ENCODE measurements around the gene NPDC1. TPM values are rescaled to one million over a fixed set of nuclear protein-coding genes. Genes with fewer than 3 reads are reported as not detected.
A peak's percentile ranks its signal among the peaks of the same experiment; 100 is the strongest.

Gene NPDC1
- total RNA-seq, 1 donor from 2014 or later, result 15.4 TPM

GRCh38 chr9:136994180-136994887 is 51.6 kb downstream of the NPDC1 start:
- DNase-seq, result no peak

GRCh38 chr9:136992819-136993369 is 53.1 kb downstream of the NPDC1 start:
- no peak for DNase-seq

GRCh38 chr9:136991993-136992818 is 53.8 kb downstream of the NPDC1 start, which contains the start of gene PAXX:
Gene PAXX, plus strand, starts transcription at chr9:136992422. Its CDS starts 22 bp downstream, at chr9:136992444.
- peak; percentile 74 for DNase-seq

- DNase-seq, result no peak
Measured at GRCh38 chr9:136990242-136990911, 55.6 kb downstream of the NPDC1 start.

Small RNA genes lying within 50 kb of the gene (small RNA-seq; reads per million reads assigned to genes)
- 0.12 reads per million for gene RF00153 (ENCODE audit: low replicate concordance)

Other genes with a start within 250 kb of the NPDC1 start
- gene CCDC183, start 249.8 kb downstream of the NPDC1 start, total RNA-seq, result 0.59 TPM
- 28.0 TPM for gene RABL6, start 238.2 kb downstream of the NPDC1 start, total RNA-seq
- 0.79 TPM for gene AJM1, start 203.7 kb downstream of the NPDC1 start, total RNA-seq
- 70.4 TPM for gene PHPT1, start 196.8 kb downstream of the NPDC1 start, total RNA-seq
- gene MAMDC4, start 193.8 kb downstream of the NPDC1 start, total RNA-seq, result 2.5 TPM
- gene EDF1, start 179.9 kb downstream of the NPDC1 start, total RNA-seq, result 165 TPM
- 7.8 TPM for gene TRAF2, start 159.7 kb downstream of the NPDC1 start, total RNA-seq
- 38.8 TPM for gene FBXW5, start 101.4 kb downstream of the NPDC1 start, total RNA-seq
- gene C8G, start 100.9 kb downstream of the NPDC1 start, total RNA-seq, result not detected
- not detected for gene LCN12, start 93.9 kb downstream of the NPDC1 start, total RNA-seq
- gene PTGDS, start 68.7 kb downstream of the NPDC1 start, total RNA-seq, result 15.3 TPM
- gene LCNL1, start 63.2 kb downstream of the NPDC1 start, total RNA-seq, result 0.20 TPM
- gene PAXX, start 53.8 kb downstream of the NPDC1 start, total RNA-seq, result 13.0 TPM
- 12.7 TPM for gene CLIC3, start 49.6 kb downstream of the NPDC1 start, total RNA-seq
- 13.6 TPM for gene ABCA2, start 17.9 kb downstream of the NPDC1 start, total RNA-seq
- gene FUT7, start 14.1 kb downstream of the NPDC1 start, total RNA-seq, result 0.39 TPM
- 8.0 TPM for gene ENTPD2, start 7.9 kb upstream of the NPDC1 start, total RNA-seq
- gene SAPCD2, start 24.4 kb upstream of the NPDC1 start, total RNA-seq, result 5.8 TPM
- 5.4 TPM for gene UAP1L1, start 31.3 kb upstream of the NPDC1 start, total RNA-seq
- gene MAN1B1, start 40.8 kb upstream of the NPDC1 start, total RNA-seq, result 39.5 TPM
- gene DPP7, start 68.6 kb upstream of the NPDC1 start, total RNA-seq, result 32.4 TPM
- gene GRIN1, start 93.0 kb upstream of the NPDC1 start, total RNA-seq, result 0.89 TPM
- not detected for gene LRRC26, start 123.9 kb upstream of the NPDC1 start, total RNA-seq
- gene TMEM210, start 125.9 kb upstream of the NPDC1 start, total RNA-seq, result not detected
- gene ANAPC2, start 142.4 kb upstream of the NPDC1 start, total RNA-seq, result 22.0 TPM
- 24.1 TPM for gene SSNA1, start 142.5 kb upstream of the NPDC1 start, total RNA-seq
- 3.4 TPM for gene TPRN, start 154.6 kb upstream of the NPDC1 start, total RNA-seq
- 19.5 TPM for gene TMEM203, start 159.5 kb upstream of the NPDC1 start, total RNA-seq
- gene NDOR1, start 159.5 kb upstream of the NPDC1 start, total RNA-seq, result 3.0 TPM
- 0.20 TPM for gene RNF208, start 176.1 kb upstream of the NPDC1 start, total RNA-seq
- 1.4 TPM for gene CYSRT1, start 179.0 kb upstream of the NPDC1 start, total RNA-seq
- gene RNF224, start 181.3 kb upstream of the NPDC1 start, total RNA-seq, result not detected
- gene SLC34A3, start 184.7 kb upstream of the NPDC1 start, total RNA-seq, result not detected
- 97.1 TPM for gene TUBB4B, start 195.1 kb upstream of the NPDC1 start, total RNA-seq
- not detected for gene STPG3, start 205.1 kb upstream of the NPDC1 start, total RNA-seq
- gene NELFB, start 209.2 kb upstream of the NPDC1 start, total RNA-seq, result 21.3 TPM
- 1.7 TPM for gene TOR4A, start 231.5 kb upstream of the NPDC1 start, total RNA-seq

Data from skin of body (tissue), 3 donors.